Stimulated activated CD8-positive, alpha-beta memory T cell treated with anti-CD3 and anti-CD28 coated beads, Interleukin-7, amount 100 ng/mL, for 1 hour (primary cell): Measurements from ENCODE around the gene SLC26A1.
"Not testable (repeated sequence)": the region's sequence is repeated elsewhere in the genome, so short reads cannot be mapped to it uniquely, and the experiment has no call there.

Experiments
- DNase-seq, 2 donors: peaks; one replicate each; pipeline ENCODE4 v3.0.0-alpha.2; 2020; ENCODE audit warnings: low read depth in 2 of 2

SLC26A1 gene

DNA sequence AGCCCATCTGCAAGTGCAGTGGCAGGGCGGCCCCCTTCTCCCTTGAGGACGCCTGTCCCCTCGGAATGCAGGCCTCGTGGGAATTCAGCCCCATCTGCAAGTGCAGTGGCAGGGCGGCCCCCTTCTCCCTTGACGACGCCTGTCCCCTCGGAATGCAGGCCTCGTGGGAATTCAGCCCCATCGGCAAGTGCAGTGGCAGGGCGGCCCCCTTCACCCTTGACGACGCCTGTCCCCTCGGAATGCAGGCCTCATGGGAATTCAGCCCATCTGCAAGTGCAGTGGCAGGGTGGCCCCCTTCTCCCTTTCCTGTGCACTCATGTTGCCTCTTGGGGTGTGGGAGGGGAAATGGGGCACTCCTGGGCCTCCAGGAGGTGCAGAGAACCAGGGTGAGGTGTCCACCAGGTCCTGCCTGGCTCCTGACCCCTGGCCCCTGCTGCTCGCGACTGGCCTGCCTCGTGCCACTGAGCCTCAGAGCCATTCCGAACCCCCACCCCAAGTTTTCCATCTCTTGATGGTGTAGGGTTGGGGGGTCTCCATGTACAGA, 6.8 kb upstream of the SLC26A1 start:
- DNase-seq, result no peak

DNA sequence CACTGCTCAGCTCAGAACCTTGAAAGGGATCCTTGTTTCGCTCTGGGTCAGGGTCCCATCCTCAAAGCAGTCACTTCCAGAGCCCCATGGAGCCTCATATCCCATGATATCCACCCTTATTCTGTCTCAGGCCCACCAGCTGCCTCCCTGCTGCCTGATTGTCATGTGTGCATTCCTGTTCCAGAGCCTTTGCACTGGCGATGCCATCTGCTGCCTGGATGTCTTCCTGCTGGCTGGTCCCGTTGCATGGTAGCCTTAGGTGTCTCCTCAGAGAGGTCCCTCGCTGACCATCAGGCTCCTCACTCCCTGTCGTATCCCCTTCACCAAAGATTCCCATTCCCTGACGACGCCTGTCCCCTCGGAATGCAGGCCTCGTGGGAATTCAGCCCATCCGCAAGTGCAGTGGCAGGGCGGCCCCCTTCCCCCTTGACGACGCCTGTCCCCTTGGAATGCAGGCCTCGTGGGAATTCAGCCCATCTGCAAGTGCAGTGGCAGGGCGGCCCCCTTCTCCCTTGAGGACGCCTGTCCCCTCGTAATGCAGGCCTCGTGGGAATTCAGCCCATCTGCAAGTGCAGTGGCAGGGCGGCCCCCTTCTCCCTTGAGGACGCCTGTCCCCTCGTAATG, 6.1 kb upstream of the SLC26A1 start:
- DNase-seq, result not testable (repeated sequence)

DNA sequence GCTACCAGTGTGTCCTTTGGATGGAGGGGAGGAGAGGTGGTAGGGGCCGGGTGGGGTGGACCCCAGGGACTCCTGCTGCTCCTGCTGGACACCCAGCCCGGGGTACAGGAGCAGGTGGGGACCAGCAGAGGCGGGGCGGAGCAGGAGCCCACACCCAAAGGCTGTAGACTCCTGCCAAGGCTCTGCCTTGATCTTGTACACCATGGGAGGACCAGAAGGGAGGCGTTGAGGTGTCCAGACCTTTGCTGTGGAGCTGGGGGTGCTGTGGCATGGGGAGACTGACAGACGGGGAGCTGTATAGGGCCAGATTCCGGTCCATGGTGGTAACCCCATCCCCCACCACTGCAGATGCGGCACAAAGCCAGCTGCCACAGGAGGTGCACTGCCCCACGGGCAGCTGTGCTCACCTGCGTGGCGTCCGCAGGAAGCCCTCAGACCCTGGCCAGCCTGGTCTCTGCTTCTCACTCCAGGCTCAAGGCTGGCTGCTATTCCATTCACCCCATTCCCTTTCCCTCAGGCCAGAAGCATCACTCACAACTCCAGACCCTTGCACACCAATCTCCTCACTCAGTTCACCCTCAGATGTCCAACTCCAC, 5.0 kb upstream of the SLC26A1 start:
- no peak for DNase-seq

DNA sequence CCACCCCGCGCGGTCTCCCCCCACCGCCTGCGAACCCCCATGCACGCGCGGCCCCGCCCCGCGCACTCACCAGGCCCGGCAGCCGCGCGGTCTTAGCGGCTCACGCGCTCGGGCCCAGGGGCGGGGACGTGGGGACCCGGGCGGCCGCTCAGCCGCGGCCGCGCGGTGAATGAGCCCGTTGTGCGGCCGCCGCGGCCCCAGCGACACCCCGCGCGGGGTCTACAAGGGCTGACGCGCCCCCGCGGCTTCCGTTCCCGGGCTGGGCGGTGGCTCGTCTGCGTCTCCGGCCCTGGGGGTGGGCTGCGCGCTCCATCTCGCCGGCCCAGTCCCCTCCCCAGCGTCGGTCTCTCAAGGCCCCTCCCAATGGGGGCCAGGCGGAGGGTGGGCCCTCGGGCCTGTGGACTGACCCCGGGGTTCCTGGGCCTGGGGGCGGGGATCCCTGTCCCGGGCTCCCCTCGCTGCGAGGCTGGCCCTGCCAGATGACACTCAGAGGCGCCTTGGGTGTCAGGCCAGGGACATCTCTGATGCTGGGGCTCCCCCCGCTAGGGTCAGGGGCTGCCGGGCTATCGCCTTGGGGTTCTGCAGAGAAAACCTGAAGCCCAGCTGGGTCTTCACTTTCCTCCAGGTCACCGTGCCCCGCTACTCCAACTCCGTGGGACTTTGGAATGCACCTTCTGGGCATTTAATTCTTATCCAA, 4.3 kb upstream of the SLC26A1 start:
- DNase-seq, result no peak

DNA sequence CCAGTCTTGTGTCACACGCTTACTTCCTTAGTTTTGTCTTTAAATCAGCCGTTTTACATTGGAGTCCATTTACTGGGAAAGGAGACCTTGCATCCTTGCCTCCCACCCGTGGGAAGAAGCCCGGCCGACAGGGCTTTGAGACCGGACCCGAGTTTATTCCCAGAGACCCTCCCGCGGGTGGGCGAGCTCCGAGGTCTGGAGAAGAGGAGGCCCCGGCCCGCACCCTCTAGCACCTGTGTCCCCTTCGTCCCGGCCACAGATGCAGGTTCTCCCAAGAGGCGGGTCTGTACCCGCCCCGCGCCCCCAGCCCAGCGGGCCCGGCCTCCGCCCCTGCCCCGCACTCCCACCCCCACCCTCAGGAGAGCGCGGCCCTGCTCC, 3.8 kb upstream of the SLC26A1 start:
- DNase-seq, result no peak

DNA sequence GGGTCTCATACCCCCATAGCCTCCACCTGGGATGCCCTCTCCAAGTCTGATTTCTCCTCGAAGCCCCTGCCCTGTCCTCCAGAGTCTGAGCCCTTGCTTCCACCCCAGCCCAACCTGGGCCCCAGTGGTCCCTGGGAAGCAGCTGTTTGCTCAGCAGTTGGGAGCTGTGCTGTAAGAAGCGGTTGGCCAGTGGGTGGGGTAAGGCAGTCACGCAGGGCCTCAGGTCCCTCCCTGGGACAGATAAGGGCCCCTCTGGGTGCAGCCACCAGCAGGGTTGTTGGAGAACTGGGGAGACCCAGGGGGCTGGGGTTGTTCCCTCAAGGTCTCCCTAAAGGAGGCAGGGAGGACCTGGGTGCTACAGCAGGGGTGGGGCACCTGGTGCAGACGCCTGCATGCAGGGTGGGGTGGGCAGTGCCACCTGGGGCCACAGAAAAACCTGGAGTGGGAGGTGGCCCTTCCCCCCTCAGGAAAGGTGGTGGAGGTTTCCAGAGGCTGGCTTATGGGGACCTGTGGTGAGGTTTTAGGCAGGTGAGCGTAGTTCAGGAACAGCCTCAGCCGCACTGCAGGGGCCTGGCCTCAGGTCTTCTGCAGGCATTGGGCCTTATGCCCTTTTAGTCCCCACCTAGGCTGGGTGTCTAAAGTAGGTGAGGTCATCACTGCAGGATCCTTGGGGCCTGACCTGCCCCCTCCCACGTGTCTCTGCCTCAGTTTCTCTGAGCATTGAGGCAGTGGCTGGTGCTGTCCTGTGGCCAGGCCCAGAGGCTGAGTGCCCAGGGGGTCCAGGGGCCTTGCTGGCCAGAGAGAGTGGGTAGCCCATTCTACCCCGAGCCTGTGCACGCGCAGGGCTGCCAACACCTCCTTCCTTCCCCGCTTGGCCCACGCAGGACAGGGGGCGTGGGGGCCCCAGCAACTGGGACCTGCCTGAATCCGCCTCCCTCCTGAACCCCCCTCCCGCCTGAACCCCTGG, 3.1 kb upstream of the SLC26A1 start:
- DNase-seq, result no peak

DNA sequence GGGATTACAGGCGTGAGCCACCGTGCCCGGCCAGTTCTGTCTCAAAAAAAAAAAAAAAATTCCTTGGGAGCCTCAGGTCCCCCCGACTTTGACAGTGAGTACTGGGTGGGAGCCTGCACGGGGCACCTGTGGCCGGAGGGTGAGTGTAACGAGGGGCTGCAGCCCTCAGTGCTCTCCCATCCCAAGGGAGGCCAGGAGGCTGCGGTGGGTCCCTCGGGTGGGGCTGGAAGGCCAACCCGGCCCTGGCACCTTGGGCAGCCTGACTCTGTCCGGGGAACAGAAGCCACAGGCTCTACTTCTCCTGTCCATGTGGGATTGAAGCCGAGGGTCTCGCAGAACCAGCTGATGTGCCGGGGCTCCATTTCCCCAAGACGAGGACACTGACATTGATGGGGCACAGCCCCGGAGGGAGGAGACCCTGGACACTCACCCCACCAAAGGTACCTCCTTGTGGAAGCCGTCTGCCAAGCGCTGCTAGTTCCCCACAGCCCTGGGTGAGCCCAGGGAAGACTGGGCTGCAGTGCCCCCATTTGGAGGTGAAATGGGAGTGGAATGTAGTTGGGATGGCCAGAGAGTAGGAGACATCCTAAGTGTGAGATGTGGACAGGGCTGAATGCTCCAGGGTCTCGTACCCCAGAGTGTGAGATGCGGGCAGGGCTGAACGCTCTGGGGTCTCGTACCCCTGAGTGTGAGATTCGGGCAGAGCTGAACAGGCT, 2.3 kb upstream of the SLC26A1 start:
- DNase-seq, result no peak

DNA sequence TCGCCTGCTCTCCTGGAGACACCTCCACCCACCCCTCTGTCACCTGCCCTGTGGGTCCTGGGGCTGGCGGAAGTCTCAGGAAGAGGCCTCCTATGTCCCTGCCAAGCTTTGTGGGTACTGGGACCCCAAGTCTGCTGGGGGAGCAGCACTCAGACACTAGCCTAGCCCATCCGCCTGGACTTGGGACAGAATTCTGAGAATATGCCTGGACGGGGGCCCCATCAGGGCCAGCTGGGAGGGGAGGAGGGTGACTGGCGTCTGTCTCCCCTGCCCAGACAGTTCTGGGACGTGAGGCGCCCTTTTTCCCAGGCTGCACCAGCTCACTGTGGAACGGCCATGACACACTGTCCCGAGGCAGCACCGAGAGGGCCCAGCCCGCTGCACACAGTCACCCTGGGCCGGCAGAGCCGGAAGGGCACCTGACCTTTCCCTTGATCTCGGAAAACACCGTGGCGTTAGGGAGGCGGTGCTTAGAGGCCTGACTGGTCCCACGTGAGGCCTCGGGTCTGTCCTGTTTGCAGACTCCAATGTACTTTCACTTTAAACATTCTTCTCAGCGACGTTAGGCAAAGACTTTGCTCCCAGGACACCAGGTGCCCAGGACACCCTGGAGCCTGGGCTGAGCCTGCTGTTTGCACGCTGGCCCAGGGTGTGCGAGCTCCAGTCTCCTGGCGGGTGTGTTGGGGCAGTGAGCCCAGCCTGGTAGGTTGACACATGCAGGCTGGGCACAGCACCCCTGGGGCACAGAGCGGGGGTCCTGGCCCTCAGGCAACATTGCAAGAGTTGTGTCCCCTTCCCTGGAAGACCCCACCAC, 700 bp downstream of the SLC26A1 start:
- no peak for DNase-seq

DNA sequence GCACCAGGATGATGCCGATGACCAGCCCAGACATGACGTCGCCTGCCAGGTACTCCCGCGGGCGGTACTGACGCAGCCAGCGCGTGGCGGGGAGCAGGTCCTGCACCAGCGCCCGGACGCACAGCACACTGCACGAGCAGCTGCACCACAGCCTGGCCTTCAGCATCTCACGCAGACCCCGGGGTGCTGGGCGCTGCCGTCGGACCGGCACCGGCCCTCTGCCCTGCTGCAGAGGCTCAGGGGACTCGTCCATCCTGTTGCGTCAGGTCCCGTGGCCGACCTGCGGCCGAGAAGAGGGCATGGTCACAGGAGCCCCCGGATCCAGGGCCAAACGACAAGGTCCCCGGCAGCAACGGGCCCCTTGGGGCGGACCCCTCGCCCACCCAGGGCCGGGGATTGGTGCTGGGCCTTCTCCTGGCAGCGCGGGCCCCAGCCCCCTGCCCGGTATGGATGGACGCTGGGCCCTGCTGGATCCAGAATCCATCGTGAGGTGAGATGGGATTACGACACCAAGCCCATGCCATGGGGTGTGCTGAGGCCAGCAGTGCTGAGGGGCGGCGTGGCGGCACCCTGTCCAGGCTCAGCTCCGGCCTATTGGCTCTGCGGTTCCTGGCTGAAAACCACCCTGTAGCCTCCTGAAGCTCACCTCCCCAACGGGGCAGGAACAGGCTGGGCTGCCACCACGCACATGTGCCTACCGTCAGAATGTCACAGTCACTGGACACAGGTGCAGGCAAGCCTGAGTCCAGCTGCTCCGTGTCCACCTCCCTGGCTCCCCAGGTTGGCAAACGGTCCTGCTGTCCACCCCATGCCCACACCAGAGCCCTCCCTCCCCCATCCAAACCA, 1.5 kb downstream of the SLC26A1 start:
- DNase-seq, result no peak

DNA sequence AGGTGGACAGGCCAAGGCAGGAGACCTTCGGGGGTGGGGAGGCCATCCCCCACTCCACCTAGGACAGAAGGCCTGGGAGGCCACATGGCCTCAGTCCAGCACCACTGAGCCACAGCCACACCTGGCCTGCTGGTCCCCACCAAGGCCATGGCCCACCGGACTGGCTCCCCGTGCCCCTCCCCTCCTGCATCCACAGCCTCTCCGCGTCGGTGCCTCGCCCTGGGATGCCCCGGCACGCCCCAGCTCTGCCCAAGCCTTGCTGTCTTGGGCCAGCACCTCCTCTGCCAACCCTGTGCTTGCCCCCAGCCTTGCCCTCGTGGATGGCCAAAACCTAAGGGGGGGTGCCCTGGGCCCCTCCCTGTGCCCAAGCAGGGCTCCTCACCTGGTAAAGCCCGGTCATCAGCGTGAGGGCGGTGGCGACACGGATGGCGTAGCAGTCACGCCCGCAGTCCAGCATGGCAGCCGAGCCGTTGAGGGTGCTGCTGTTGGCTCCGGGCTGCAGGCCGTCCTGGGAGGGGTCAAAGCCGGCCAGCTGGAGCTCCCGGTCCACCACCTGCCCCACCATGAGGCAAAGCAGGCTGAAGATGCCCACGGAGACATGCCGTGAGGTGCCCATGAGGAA, 2.3 kb downstream of the SLC26A1 start:
- DNase-seq, result no peak

DNA sequence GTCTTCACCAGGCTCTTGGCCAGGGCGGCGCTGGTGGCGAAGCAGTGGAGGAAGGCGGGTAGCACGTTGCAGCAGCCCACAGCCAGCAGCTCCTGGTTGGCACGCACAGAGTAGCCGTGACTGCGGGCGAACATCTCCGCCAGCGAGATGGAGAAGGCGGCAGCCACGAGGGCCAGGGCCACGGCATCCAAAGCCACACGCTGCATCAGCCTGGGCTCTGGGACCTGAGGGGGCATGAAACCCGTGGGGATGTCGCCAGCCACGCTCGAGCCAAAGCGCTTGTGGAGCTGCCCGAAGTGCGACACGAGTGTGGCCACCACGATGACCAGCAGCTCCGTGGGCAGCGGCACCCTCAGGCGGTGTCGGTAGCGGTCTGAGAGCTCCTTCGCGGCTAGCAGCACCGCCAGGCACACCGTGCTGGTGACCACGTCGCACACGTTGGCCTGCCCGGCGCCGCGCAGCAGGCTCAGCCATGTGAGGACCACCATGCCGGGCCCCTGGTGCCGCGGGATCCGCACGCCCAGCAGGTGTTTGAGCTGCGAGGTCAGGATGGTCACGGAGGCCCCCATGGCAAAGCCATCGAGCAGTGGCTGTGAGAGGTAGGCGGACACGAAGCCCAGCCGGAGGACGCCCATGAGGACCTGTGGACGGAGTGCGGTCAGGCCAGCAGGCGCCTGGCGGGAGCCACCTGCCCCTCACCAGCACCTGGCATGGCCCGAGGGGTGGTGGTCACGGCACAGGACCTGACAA, 3.3 kb downstream of the SLC26A1 start:
- no peak for DNase-seq

DNA sequence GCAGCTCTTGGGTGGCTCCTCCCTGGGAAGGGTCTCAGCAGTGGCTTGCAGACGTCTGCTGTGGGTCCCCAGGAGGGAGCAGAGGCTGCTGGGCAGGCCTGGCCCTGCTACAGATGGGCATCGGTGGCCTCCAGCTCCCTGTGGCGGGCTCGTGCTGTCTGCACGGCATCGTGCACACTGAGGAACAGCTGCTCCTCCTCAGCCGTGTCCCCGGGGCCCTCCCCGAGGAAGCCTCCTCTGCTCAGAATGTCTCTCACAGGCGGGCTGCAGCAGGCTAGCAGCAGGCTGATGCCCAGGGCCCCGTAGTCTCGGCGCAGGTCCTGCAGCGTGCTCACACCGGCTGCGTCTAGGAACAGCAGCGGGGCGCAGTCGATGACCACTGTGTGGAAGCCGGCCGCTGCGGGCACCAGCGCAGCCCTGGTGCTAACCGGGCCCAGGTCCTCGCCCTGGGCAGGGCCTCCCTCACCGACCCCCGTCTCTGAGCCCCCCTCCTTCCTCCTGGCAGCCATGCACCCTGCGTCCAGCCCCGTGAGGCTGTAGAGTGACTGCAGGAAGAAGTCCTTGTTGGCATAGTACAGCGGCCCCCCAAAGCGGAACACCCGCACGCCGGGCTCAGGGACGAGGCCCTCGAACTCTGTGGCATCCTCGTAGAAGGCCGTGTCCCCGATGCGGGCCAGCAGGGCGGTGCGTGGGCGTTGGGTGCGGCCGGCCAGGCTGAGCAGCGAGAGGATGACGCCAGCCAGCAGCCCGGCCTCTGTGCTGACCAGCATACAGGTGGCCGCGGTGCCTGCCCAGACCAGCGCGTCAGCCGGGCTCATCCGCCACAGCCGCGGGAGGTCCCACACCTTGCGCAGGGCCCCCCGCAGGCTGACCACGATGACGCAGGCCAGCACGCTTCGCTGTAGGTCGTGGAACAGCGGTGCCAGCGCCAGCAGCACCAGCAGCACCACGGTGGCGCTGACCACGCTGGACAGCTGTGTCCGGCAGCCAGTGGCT, 4.2 kb downstream of the SLC26A1 start:
- no peak for DNase-seq

DNA sequence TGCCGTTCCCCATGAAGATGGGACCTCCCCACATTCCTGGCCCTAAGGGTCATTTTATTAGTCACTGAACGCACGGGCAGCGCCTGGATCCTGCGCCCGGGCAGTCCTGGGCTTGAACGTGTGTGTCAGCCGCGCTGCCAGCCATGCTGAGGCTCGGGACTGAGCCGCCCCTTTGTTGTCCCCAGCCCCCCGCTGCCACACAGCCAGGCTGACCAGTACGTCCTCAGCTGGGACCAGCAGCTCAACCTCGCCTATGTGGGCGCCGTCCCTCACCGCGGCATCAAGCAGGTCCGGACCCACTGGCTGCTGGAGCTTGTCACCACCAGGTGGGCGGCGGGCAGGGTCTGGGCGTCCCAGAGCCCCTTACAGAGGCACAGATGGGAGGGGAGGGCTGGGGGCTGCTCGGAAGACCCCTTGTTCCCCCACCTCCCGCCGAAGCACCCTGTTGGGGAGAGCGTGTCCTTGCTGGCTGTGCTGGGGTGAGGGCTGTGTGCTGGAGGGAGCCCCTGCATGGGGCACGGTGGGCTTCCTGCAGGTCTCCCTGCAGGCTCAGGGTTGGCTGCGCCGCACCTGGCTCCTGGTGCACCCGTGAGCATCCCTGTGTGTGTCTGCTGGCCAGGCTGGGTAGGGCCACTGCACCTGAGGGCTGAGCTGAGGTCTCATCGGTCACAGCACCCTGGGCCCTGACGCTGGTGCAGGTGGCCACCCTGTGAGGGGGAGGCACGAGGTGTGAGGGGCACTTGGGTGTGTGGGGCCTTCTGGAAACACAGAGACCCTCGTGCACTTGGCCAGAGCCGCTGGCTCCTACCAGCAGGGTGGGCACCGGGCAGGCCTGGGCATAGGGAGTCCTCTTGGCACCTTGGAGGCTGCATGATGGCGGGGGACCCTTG, 5.3 kb downstream of the SLC26A1 start:
- DNase-seq, result no peak

DNA sequence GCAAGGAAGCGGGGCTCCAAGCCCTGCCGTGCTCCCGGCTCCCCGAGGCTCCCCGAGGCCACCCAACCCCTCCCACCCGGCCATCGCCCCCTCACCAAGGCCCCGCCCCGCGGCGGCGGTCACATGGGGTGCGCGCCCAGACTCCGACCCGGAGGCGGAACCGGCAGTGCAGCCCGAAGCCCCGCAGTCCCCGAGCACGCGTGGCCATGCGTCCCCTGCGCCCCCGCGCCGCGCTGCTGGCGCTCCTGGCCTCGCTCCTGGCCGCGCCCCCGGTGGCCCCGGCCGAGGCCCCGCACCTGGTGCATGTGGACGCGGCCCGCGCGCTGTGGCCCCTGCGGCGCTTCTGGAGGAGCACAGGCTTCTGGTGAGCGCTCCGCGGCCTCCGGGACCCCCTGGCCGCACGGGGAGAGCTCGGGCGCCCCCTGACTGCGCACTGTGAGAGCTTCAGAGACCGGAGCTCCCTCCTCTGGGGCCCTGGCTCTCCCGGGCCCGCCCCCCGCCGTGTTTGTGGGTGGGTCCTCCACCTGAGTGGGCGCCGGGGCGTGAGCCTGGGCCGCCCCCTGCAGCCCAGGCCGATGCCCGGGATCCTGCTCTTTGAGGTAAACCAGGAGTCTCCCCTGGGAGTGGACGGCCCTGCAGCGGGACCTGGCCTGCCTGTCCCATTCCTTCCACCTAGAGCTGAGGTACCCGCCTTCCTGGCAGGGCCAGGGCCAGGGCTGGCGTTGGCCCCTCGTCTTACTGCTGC, 6.2 kb downstream of the SLC26A1 start, which contains the start of gene IDUA:
IDUA (plus strand) TSS at position 166 of the 745 bp plus-strand sequence; CDS start at position 207, 41 bp downstream.
- DNase-seq, result peak; percentile 70 to 77

DNA sequence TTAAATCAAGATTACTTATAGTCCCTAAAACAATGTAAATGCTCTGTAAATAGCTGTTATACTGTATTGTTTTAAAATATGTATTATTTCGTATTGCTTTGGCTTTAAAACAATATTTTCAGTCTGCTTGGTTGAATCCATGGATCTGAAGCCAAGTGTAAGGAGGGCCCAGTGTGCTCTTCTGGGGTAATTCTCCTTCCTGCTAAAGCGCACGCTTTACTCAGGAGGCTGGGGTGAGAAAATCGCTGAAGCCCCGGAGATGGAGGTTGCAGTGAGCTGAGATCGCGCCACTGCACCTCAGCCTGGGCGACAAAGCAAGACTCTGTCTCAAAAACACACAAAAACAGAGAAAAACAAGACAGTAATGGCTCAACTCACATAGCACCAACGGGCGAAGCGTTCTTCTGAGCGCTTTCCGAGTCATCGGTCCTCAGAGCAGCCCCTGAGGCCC, 6.8 kb downstream of the SLC26A1 start:
- no peak for DNase-seq
